GM18861 (cell line): ENCODE data around the gene NSMF.
"Not testable (repeated sequence)": the region's sequence is repeated elsewhere in the genome, so short reads cannot be mapped to it uniquely, and the experiment has no call there.

Experiments
- ATAC-seq: cut with Tn5 transposase; IDR thresholded peaks from one replicate; pipeline ENCODE4 v1.9.1; 2021; ENCODE audit not compliant: unreplicated experiment

Gene NSMF

DNA sequence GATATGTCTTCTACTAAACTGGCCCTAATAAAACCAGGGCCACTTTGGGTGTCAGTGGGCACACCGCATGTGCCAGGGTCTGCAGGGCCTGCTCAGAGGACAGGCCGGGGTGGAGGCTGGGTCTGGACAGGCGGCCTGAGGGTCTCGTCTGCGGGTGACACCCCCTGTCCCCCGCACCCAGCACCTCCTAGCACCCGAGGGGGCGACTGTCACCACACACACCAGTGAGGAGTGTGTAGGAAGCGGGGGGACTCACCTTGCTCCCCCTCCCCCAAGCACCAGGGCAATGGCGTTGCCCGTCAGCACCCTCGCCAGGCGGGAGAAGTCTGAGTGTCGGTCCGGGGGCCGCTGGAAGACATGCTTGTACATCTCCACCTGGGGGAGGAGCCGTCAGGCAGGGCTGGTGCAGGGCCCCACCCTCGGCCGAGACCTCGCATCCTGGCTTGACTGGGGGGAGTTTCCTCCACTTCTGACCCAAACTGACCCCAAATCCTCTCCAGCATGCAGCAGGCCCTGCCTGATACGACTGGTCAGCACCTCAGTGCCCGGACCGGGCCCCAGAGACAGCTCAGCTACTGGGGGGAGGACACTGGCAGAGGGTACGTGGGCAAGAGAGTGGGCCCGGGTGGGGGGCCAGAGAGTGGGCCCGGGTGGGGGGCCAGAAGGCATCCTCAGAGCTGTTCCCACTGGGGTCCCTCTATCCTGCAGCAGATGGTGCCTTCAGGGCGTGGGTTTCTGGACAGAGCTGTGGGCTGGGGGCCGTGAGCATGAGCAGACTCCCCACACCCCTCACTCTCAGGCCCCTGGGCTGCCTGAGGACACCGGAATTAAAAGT, 18.9 kb upstream of the NSMF start:
- no peak for ATAC-seq

DNA sequence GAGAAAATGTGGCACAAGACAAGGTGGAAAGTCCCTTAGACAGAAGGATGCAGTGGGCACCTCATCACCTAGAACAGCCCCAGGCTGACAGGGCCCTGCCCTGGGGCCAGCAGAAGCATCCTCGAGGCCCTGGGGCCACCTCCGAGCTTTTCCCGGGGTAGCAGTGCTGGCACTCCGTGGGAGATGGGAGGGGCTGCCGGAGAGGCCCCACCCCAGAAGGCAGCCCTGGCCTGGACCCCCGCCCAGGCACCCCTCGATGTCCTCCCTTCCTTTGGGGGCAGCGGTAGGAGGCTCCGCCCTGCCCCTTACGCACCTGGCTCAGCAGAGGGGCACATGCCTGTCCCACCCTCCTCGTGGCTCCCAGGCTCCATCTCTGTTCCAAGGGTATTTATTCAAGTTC, 17.7 kb upstream of the NSMF start:
- ATAC-seq, result no peak

- ATAC-seq, result no peak
Measured at GRCh38 chr9:137475666-137476065, 16.5 kb upstream of the NSMF start.

DNA sequence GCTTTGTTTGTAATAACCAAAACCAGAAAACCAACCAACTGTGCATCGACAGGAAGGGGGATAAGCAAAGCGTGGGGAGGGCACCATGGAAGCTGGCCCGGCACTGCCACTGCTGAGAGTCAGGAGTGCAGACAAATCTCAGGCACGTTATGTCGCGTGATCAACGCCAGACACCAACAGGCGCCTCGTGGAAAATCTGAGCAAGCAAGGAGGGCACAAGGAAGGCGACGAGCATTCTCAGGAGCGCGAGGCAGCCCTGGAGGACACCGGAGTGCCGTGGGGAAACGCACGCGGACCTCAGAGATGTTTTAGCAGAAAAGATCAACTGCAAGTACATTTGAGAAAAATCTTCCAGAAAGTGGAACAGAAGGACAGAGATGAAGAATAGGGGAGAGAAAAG, 15.1 kb upstream of the NSMF start:
- ATAC-seq, result no peak

GRCh38 chr9:137470785-137471184, 11.7 kb upstream of the NSMF start:
- no peak for ATAC-seq

- ATAC-seq, result no peak
Measured at GRCh38 chr9:137467896-137468295, 8.8 kb upstream of the NSMF start.

- ATAC-seq, result no peak
Measured at GRCh38 chr9:137467161-137467581, 8.0 kb upstream of the NSMF start.

GRCh38 chr9:137466389-137467085, 7.4 kb upstream of the NSMF start:
- ATAC-seq, result not testable (repeated sequence)

GRCh38 chr9:137465720-137466388, 6.7 kb upstream of the NSMF start:
- ATAC-seq, result no peak

GRCh38 chr9:137465000-137465719, 6.0 kb upstream of the NSMF start:
- ATAC-seq, result no peak

DNA sequence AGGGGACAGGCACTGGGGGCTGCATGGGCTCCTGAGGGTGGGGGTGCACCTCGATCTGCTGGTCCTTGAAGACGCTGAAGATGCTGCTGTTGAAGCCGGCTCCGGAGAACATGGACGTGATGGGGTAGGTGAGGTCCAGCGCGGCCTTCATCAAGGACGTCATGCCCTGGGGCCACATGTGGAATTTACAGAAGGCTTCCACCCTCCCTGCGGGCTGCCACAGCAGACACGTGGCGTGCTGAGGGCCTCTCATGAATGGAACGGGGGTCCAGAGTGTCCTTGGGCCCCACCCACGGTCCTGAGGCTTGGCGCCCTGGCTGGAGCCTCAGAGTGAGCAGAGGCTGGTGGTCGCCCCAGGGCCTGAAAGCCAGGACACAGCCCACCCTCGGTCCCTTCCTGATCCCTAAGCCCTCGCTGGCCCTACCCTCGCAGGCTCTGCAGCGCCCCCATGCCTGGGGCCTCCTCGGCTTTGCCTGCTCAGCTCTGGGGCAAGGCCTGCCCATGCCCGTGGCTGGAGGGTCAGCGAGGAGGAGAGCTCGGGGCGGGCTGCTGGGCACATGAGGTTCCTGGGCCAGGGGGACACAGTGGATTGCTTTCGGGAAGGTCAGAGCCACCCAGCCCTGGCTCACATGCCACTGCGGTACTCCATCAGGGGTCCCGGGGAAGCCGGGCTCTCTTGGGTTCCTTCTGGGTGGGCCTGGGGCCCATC, 5.3 kb upstream of the NSMF start:
- ATAC-seq, result no peak

GRCh38 chr9:137463931-137464290, 4.8 kb upstream of the NSMF start:
- no peak for ATAC-seq

DNA sequence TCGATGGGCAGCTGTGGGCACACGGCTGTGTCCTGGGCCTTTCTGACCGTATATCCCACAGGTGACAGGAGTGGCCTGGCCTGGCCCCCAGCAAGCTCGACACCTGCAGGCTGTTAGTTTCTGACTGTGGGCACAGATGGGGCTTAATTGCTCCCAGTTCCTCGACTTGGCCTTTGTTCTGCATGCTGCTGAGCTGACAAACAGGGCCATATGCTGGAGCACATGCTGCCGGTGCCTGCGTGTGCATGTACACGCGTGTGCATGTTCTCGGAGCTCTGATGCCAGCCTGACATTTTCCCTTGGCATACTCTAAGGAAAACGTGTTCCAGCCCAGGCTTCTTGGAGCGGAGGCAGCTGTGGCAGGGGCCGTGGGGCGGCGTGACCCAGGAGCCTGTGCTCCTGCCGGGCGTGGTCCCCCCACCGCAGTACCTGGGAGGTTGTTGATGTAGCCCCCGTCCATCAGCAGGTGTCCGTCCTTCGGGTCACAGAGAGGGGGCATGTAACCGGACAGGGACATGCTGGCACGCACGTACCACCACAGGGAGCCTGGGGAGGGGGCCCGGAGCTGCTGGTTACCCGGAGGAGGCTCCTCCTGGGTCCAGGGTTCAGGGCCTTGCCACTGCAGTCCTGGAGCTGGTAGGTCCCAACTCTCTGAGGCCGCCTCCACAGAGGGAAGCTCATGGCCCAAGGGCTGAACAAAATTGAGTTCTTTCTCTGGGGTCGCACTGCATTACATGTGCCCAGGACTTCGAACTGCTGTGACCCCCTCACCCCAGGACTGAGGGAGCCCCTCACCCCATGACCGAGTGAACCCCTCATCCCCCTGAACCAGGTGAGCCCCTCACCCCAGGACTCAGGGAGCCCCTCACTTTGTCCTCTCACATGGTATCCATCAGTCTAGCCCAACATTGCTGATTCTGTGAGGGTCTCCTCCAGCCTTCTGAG, 4.1 kb upstream of the NSMF start:
- no peak for ATAC-seq

- ATAC-seq, result no peak
Measured at GRCh38 chr9:137462396-137462985, 3.4 kb upstream of the NSMF start.

DNA sequence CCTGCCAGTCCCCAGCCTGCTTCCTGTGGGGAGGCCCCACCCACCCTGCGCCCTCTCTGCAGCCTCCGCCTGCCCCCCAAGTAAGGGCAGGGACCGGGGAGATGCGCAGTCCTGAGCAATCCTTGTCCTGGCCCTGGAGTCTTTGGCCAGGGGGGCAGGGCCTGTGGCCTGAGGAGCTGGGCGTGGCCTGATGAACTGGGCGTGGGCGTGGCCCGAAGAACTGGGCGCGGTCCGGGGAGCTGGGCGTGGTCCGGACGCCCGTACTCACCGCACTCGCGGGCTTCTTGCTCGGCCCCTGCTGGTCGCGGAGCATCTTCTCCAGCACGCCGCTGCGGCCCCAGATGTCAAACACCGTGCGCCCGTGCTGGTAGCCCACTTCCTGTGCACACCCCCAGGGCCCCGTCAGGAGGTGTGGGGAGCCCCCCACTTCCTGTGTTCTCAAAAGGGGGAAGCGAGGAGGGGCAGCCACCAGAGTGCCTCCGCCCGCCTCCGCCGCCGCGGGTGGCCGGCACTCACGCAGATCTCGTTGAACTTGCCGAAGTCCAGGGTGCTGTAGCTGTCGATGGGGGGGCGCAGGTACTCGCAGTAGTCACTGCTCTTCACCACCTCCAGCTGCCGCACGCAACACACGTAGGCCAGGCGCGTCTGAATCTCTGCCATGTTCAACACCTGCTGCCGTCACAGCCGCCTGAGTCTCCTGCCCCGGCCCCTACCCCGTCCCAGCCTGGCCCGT, 2.7 kb upstream of the NSMF start:
- peak; percentile 46 for ATAC-seq

DNA sequence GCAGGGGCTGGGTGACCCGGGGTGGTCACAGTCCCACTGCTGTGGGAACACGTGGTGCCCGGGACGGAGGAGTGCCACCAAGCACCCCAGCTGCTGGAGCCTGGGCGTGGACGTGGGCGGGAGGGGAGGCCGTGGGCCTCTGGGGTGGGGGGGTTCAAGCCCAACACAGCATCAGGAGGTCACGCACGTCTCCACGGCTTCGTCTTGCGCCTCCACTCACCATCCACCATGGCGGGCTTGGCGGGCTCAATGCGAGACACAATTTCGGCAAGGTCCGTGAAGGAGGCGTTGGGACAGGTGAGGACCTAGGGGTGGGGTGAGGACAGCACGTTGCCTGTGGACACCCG, 2.2 kb upstream of the NSMF start:
- ATAC-seq, result no peak

DNA sequence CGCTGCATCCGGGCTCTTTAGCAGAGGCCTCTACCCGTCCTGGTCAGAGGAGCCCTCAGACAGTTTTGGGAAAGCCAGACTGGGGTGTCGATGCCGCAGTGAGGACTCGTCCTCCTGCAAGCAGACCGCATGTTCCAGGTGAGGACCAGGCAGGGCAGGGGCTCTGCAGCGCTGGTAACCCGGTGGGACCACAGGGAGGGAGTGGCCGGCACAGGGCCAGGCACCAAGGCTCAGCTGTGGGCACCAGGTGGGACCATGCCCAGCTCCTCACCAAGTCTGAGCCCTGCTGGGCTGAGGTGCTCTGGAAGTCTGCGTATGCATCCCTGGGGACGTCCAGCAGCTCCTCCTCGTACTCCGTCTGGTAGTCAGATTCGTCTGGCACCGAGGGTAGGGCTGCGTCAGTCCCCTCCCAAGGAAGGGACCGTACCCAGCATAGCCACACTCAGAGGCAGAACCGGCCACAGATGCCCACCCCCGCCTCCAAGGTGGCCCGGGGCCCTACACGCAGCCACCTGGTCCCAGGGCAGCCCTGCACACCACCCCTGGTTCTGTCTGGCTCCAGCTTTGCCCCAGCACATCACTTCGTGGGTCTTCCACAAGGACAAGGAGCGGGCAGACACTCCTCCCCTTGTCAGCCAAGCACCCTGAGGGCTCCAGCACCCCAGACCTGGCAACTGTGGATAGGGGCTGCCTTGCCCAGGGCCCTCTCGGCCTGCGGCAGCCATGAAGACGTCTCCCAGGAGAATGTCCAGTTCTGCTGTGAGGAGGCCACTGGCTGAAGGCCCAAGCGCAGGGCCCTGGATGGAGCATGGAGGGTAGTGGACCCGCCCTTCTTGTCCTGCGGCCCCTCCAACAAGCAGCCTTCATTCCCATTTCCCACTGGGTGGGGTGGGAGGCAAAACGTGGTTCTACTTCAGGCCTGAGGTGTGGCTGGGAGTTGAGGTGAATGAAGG, 1.5 kb upstream of the NSMF start:
- ATAC-seq, result no peak
